ENCODE results near the gene SPDEF.

SPDEF gene

DNA sequence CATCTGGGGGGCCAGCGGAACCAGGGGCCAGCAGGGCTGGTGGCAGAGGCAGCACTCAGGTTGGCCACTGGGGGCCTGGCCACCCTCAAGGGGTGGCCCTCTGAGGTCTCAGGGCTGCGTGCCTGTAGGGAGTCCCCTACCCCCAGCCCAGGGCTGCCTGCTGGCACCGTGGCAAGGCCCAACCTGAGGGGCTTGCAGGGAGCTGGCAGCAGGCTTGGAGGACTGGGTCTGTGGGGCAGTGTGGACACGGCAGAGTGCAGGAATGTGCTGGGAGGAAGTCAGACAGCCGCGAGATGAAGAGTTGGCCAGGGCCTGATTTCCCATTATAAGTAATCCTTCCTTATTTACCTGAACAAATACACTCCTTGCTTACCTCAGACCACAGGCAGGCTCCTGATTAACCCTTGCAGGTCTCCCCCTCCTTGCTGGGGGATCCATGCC, at the start of gene SPDEF:
TSS of gene SPDEF (minus strand) at position 299 of the 441 bp plus-strand sequence. CDS start 11,874 bp downstream, outside the sequence.
- DNase-seq: no peak

DNA sequence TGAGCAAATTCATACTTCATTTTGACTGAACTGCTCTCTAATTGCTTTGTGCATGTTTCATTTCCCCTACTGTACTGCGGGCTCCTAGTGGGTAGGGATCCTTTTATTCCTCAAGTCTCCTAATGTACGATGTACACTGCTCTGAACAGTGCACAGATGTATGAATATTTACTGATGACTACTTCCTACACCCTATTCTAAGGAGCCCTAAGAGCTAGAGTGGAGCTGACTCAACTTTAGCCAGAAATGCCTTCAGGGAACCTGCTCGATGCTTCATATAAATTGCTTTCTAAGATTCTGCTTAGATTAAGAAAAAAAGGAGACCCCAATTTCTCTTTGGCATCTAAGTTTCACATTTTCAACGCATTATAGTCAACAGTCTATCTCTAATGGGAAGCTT, 47.6 kb upstream of the SPDEF start:
- DNase-seq: no peak

DNA sequence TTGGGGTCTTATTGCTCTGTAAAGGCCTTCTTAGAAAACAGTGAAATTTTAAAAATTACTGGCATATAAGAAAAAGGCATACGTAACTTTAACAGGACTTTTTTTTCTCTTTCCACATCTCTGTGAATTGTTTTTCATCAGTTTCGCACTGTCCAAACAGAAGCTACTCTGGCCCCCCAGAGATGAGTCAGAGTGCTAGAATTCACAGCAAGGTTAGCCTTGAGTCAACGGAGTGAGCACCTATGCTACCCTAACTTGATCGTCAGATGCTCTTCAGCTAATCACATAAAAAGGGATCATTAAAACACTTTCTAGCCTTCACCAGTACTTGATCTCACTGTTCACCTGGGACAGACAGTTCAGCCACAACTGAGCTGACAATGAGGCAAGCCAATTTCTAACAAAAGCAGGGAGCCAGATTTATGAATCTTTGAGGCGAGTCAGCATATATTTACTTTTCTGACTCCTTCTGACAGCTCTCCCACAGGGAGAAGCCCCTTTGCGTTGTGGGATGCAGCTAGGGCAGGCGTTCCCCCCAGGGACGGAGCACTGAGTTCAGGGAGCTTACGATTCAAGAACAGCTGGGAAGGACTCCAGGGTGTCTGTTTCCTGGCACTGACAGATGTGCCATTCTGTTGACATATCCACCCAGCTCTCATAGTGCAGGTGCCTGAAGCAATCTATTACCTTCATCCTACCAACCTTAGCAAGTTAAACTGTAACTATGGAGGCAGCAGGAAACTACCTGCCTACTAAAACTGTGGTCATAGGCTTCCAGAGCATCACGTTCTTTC, 46.4 kb upstream of the SPDEF start:
- no peak for DNase-seq

- DNase-seq: no peak
Observed at GRCh38 chr6:34601706-34602105, 45.6 kb upstream of the SPDEF start.

GRCh38 chr6:34600796-34601195, 44.7 kb upstream of the SPDEF start:
- DNase-seq: no peak

DNA sequence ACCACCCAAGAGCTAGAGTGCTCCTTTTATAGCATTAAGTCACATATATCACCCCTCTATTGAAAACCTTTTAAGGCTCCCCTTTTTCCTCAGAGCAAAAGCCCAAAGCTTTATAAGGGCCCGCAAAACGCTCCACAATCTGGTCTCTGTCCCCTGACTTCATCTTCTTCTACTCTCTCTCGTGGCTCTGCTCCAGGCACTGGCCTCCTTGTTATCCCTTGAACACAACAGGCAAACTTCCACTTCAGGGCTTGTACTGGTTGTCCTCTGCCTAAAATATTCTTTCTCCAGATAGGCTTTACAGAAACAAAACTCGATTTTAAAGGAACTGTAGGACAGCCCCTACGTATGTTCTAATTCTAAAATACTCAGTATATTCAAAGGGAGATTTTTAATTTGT, 44.0 kb upstream of the SPDEF start:
- DNase-seq: no peak

GRCh38 chr6:34598712-34599111, 42.6 kb upstream of the SPDEF start:
- DNase-seq: no peak

GRCh38 chr6:34597605-34598353, 41.6 kb upstream of the SPDEF start:
- no peak for DNase-seq

DNA sequence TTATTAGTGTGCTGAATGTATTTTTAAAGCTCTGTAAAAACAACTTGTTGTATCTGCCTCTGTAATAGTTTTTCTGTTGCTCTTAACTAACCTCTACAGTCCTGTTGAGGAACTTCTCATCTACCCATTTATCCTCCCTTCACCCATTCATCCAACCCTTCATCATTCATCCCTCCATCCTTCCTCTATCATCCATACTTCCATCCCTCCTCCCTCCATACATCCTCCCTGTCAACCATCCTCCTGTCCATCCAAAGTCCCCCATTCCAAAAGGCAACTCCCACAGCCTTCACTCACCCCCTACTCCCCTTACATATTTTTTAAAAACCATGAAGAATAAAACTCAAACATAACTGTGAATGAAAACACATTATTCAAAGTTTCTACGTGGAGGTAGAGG, 40.7 kb upstream of the SPDEF start:
- no peak for DNase-seq

DNA sequence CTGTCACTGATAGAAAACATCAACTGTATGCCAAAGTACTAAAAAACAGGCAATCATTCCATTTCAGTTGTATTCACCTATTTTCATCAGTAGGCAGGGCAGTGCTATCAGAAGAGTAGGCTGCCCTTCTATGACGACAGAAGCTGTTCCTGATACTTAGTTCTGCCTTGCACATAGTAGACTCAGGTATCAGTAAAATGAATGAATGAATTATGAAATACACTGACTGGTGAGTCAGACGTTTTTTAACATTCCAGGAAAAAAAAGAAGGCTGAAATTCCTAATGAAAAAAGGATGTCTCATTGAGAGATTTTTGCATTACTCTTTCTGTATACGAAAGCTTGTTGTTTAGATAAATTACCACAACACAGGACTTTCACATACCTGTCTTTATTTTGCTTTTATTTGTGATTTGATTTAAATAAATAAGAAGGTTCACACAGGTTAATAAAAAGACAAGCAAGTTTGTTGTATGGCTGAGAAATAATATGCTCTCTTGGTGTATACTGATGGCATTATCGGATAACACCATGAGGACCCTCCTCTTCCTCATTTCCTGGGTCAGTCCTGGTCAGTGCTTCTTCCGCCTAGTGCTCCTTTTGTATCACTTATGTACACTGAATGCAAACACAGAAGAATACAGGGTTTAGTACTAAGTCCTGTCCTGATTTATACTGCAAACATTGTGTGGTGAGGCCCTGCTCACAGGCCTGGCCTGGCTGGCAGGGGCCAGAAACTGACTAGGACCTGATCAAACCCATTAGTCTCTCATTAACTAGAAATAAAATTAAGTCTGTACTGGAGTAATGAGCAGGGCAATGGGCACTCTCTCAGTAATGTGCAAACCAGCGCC, 39.4 kb upstream of the SPDEF start:
- no peak for DNase-seq

GRCh38 chr6:34593701-34594100, 37.6 kb upstream of the SPDEF start:
- no peak for DNase-seq

DNA sequence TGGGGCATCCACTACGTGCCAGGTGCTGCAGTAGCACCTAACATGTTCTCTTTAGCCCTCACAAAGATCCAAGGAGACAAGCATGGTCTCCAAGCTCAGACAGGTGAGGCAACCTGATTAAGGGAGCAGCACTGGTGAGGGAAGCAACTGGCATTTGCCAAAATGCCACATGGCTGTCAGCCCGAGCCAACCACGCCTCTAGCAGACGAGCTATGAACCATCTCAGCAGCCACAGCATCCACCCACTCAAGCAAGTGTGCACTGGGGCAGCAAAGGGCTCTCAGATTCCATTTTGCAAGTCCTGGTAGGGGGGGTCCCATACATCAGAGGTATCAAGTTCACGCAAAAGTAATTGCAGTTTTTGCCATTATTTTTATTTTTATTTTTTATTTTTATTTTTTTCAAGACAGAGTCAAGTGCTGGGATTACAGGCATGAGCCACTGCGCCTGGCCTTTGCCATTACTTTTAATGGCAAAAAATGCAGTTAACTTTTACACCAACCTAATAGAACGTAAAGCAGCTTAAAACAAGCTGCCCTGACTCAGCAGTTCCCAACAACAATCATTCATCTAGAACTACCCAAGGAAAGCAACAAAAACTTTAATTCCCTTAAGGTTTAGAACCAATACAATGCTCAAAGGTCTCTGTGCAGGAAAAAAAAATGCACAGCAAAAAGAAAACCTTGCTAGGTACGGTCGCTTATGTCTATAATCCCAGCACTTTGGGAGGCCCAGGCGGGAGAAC, 36.3 kb upstream of the SPDEF start:
- DNase-seq: no peak

GRCh38 chr6:34589691-34590090, 33.6 kb upstream of the SPDEF start:
- no peak for DNase-seq

- no peak for DNase-seq
Observed at GRCh38 chr6:34589140-34589539, 33.0 kb upstream of the SPDEF start.

GRCh38 chr6:34587851-34588250, 31.7 kb upstream of the SPDEF start:
- DNase-seq: no peak

GRCh38 chr6:34587325-34587724, 31.2 kb upstream of the SPDEF start:
- no peak for DNase-seq

GRCh38 chr6:34586327-34587040, 30.4 kb upstream of the SPDEF start:
- DNase-seq: no peak

GRCh38 chr6:34585512-34586061, 29.5 kb upstream of the SPDEF start:
- DNase-seq: no peak

DNA sequence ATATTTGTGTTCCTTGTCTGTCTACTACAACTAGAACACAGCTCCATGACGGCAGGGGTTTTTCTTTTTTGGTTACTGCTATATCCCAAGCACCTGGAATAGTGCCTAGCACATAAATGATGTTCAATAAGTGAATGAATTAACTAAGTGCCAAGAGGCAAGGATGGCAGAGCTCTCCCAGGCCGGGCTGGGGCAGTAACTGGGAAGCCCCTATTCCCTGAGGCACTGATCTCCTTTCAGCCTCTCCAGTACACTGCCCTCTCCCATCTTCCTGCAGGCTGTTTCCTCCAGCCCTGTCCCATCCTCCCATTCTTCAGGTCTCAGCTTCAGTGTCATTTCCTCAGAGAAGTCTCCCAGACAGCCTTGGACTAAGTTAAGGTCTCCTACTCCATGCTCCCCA, 29.0 kb upstream of the SPDEF start:
- DNase-seq: no peak

DNA sequence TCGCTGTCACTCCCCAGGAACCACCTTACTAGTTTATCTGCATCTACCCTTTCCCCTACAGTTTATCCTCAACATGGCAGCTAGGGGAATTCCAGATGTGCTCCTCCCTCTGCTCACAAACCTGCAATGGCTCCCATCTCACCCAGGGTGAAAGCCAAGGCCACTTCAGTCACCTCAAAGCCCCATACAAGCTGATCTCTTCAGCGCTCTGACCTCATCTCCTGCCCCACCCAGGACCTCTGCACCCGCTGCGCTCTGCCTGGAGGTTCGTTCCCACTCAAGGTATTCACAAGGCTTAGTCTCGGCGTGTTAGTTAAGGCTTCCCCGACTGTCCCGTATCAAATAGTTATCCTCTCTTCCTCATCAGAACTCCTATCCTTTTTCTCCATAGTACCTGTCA, 28.6 kb upstream of the SPDEF start:
- DNase-seq: no peak

DNA sequence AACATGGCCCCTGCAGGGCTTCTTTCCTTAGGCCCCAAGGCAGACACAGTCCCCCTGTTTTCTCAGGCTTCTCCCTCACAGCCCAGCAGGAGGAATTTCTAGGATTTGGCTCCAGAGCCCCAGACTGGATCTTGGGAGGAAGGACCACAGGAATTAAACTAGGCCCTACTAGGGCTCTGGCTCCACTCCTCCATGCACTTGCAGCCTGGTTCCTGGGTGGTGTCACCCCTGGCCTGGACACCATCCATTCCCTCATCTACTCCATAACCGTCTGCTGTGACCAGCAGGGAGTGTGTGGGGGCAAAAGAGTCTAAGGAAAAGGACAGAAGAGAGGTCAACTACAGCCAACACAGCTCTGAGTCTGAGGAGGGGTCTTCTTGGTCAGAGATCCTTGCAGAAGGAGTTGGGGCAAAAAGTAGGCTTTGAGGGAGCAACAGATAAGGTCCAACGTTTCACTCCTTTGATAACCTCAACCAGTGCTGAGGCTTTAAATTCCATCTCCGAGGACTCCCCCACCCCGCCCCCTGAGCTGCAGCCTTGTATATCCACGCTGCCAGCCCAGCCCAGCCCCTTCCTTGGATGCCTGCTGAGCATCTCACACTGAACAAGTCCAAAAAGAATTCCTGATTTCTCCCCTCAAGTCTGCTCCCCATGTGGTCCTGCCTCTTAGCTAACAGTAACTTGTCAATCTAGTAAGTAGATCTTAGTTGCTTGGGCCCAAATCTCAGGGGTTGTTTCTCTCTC, 27.9 kb upstream of the SPDEF start:
- no peak for DNase-seq

All from stimulated activated CD8-positive, alpha-beta memory T cell treated with anti-CD3 and anti-CD28 coated beads, Interleukin-4, amount 100 ng/mL, for 48 hours (primary cell).